DND-41 (cell line): ENCODE results near the gene KCNIP1.

ENCODE experiments used
- ATAC-seq: fragments of 200-7000 bp; cut with Tn5 transposase; 3 replicates; pipeline ENCODE4 v1.9.1; 2021; ENCODE audit warnings: low read depth; ENCODE audit not compliant: insufficient read depth
- DNase-seq: peaks from one replicate; pipeline ENCODE4 v3.0.0-alpha.2; 2020
- H2AFZ ChIP-seq: 2 replicates; pipeline ENCODE4 v1.6.0; 2012; ENCODE audit warnings: low read depth, low read length
- H3K27ac ChIP-seq: 2 replicates; pipeline ENCODE4 v1.5.1; 2012; ENCODE audit warnings: low read length, inconsistent platforms
- H3K27me3 ChIP-seq: fragments of 200-600 bp; sonication (generic); 2 replicates; pipeline ENCODE4 v1.6.0; 2012; ENCODE audit warnings: low read length, mild to moderate bottlenecking, inconsistent platforms; ENCODE audit not compliant: insufficient read depth, poor library complexity
- H3K36me3 ChIP-seq: 2 replicates; pipeline ENCODE4 v1.5.1; 2012; ENCODE audit warnings: low read length, inconsistent platforms; ENCODE audit not compliant: insufficient read depth
- H3K4me1 ChIP-seq: 2 replicates; pipeline ENCODE4 v1.5.1; 2012; ENCODE audit warnings: mild to moderate bottlenecking, low read length; ENCODE audit not compliant: insufficient read depth
- H3K4me2 ChIP-seq: 2 replicates; pipeline ENCODE4 v1.6.0; 2012; ENCODE audit warnings: mild to moderate bottlenecking, moderate library complexity, low read length, inconsistent platforms; ENCODE audit not compliant: insufficient read depth
- H3K4me3 ChIP-seq, 2 experiments: fragments of 200-600 bp in 1 of 2; shearing (Covaris generic) in 1 of 2; 2 replicates each; pipeline ENCODE4 v1.5.1; 2012 to 2016; ENCODE audit warnings: inconsistent platforms in 2 of 2, low read length in 2 of 2, mild to moderate bottlenecking in 2 of 2, low read depth in 1 of 2, moderate library complexity in 1 of 2
- H3K79me2 ChIP-seq: 2 replicates; pipeline ENCODE4 v1.6.0; 2012; ENCODE audit warnings: low read length, inconsistent platforms; ENCODE audit not compliant: insufficient read depth
- H3K9ac ChIP-seq: 2 replicates; pipeline ENCODE4 v1.6.0; 2012; ENCODE audit warnings: low read depth, mild to moderate bottlenecking, inconsistent platforms, low read length, moderate library complexity
- H3K9me3 ChIP-seq: 2 replicates; pipeline ENCODE4 v1.5.1; 2012; ENCODE audit warnings: low read length, moderate library complexity, mild to moderate bottlenecking, inconsistent platforms; ENCODE audit not compliant: insufficient read depth, severe bottlenecking
- H4K20me1 ChIP-seq: 2 replicates; pipeline ENCODE4 v1.6.0; 2012; ENCODE audit warnings: low read length; ENCODE audit not compliant: insufficient read depth
- EZH2 ChIP-seq: IDR thresholded peaks from 3 replicates; pipeline ENCODE4 v1.6.1; 2012; ENCODE audit warnings: borderline replicate concordance, low read depth, mild to moderate bottlenecking, moderate library complexity, low read length, inconsistent platforms; ENCODE audit not compliant: severe bottlenecking
- TF ChIP-seq, protein P1 (sequence below): IDR thresholded peaks from 2 replicates; pipeline ENCODE4 v1.5.1; 2012; ENCODE audit warnings: borderline replicate concordance, low read length, moderate library complexity, mild to moderate bottlenecking; ENCODE audit not compliant: poor library complexity, severe bottlenecking; ENCODE audit errors: extremely low read depth

Gene KCNIP1

DNA sequence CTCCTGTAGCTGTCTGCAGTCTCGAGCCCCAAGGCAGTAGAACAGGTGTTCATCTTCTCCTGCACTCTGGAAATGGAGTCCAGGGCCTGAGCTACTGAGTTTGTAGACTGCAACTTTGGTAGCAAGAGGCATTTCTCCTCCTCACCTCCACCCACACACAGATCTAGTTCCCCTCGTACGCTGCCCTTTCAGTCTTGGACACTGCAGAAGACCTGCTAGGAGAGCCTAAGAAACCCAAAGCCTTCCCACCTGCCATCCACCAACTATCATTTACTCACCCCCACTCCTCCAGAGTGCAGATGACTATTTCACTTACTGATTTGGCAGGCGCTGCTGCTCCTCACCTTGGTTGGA, 59.0 kb downstream of the KCNIP1 start:
- no peak overlapping the region for H2AFZ ChIP-seq
- H3K9me3 ChIP-seq: no peaks in the 10 kb centered on the region
- no peak for ATAC-seq
- DNase-seq: no peak
- H3K9ac ChIP-seq: no peak overlapping the region
- peaks cover 41% of the 10 kb centered on the region for H3K27me3 ChIP-seq
- no peaks in the 10 kb centered on the region for H3K79me2 ChIP-seq
- no peaks in the 10 kb centered on the region for H4K20me1 ChIP-seq
- no peak for TF ChIP-seq EZH2
- TF ChIP-seq, protein P1, sequence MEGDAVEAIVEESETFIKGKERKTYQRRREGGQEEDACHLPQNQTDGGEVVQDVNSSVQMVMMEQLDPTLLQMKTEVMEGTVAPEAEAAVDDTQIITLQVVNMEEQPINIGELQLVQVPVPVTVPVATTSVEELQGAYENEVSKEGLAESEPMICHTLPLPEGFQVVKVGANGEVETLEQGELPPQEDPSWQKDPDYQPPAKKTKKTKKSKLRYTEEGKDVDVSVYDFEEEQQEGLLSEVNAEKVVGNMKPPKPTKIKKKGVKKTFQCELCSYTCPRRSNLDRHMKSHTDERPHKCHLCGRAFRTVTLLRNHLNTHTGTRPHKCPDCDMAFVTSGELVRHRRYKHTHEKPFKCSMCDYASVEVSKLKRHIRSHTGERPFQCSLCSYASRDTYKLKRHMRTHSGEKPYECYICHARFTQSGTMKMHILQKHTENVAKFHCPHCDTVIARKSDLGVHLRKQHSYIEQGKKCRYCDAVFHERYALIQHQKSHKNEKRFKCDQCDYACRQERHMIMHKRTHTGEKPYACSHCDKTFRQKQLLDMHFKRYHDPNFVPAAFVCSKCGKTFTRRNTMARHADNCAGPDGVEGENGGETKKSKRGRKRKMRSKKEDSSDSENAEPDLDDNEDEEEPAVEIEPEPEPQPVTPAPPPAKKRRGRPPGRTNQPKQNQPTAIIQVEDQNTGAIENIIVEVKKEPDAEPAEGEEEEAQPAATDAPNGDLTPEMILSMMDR: no peak
- no peak overlapping the region for H3K27ac ChIP-seq
- no peak overlapping the region for H3K4me2 ChIP-seq
- H3K36me3 ChIP-seq: no peaks in the 10 kb centered on the region
- H3K4me3 ChIP-seq: no peak overlapping the region
- no peaks in the 10 kb centered on the region for H3K4me1 ChIP-seq

DNA sequence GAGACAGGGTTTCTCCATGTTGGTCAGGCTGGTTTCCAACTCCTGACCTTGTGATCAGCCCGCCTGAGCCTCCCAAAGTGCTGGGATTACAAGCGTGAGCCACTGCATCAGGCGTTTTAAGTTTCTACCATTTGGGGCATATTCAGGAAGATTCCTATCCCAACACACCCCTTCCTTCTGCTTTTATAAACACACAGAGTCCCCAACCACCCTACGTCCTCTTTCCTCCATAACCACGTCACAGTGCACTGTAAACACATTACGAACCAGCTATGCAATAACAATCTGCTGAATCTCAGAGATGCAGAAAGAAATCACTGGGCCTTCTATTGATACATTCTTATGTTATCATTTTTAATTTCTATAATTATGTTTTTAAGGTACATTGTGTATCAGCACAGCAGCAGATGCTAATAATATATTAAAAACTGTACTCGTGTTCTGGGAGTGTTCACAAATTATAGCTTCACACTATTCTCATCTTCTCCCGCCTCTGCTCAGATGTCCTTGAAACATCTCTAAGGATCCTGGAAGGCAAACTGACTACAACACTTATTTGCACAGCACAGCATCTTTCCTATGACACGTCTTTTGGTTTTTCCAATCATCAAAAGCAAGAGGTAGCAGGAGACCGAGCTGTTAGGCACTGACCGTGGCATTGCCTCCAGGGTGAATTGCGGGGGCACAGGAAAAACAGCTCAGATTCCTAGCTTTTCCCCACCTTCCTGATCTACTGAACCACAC, 60.2 kb downstream of the KCNIP1 start:
- no peaks in the 10 kb centered on the region for H3K9me3 ChIP-seq
- DNase-seq: no peak
- no peaks in the 10 kb centered on the region for H3K36me3 ChIP-seq
- H3K79me2 ChIP-seq: no peaks in the 10 kb centered on the region
- no peak for TF ChIP-seq EZH2
- TF ChIP-seq, protein P1: no peak
- no peak for ATAC-seq
- no peaks in the 10 kb centered on the region for H4K20me1 ChIP-seq
- H3K4me3 ChIP-seq: no peak overlapping the region
- H3K9ac ChIP-seq: no peak overlapping the region
- no peaks in the 10 kb centered on the region for H3K4me1 ChIP-seq
- no peak overlapping the region for H3K27ac ChIP-seq
- no peak overlapping the region for H3K4me2 ChIP-seq
- peaks cover 46% of the 10 kb centered on the region for H3K27me3 ChIP-seq
- no peak overlapping the region for H2AFZ ChIP-seq

DNA sequence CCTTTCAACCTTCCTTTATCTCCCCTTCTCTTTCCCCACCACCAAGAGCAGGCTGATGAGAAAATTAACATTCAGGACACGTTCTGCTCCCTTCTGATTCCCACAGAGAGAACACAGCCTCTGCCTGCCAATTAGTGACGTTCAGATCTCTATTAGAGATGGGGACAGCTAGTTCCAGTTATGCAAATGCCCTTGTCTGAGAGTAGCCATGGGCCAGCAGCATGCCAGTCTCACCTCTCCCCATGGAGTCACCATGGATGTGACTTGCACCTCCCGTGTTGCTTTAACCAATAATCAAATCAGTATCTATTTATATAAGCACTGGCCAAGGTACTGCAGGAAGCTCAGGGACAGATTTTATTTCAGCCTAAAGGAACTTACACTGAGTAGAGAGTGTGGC, 61.3 kb downstream of the KCNIP1 start:
- Histone ChIP-seq H3K9ac (no peak overlapping the region), H3K27me3 (peaks cover 38% of the 10 kb centered on the region), H3K4me3 (no peak overlapping the region), H3K4me2 (no peak overlapping the region), H4K20me1 (no peaks in the 10 kb centered on the region), H3K4me1 (no peaks in the 10 kb centered on the region), H3K79me2 (no peaks in the 10 kb centered on the region), H3K27ac (no peak overlapping the region), H3K36me3 (no peaks in the 10 kb centered on the region), H2AFZ (no peak overlapping the region), H3K9me3 (no peaks in the 10 kb centered on the region)
- DNase-seq (no peak), ATAC-seq (no peak)
- TF ChIP-seq, protein P1: no peak
- no peak for TF ChIP-seq EZH2
